Activated effector memory CD4-positive, alpha-beta T cell treated with Interleukin-2 at 50 U/mL for 16 hours (primary cell): Measurements from ENCODE around the gene SLC43A2.
"Not testable (repeated sequence)": the region's sequence is repeated elsewhere in the genome, so short reads cannot be mapped to it uniquely, and the experiment has no call there.

Experiments
- DNase-seq: peaks from one replicate; pipeline ENCODE4 v3.0.0-alpha.2; 2020

The SLC43A2 gene

DNA sequence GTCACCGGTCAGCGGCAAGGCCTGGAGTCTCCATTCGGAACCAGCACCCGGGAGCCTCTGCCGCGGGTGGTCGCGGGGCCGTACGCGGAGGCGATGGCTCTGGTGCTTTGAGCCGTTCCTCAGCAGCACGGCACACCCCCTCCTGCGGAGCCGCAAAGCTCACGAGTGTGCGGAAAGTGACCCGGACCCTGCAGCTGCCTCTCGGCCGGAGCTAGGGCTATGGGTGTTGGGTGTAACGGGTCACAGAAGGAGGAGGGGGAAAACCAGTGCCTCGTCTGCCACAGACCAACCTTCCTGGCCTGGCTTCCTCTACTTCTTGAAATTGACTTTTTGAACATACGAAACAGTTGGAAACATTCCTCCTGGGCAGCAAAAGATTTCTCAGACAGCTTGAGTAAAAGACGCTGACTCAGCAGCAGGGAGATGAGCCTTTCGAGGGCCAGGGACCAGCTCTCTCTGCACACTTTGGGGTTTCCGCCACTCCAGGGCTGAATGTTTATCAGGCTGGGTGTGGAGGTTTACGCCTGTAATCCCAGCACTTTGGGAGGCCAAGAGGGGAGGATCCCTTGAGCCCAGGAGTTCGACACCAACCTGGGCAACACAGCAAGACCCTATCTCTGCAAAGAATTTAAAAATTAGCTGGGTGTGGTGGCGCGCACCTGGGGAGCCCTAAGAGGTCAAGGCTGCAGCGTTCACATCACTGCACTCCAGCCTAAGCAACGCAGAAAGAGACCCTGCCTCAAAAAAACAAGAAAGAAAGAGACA is 39.6 kb downstream of the SLC43A2 start:
- DNase-seq: no peak

DNA sequence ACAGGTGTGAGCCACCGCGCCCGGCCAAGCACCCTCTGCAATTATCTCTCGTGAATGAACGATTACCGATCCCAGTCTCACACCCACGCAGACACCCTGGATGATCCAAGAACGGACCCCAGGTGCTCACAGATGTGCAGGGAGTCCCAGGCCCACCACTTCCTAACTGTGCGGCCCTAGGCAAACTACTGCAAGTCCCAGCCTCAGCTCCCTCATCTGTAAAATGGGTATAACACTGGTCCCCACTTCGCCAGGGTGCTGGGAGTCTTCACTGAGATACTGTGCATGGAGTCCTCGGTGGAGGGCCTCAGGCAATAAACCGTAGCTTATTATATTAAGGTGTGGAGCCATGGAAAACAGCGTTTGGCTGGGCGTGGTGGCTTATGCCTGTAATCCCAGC is 44.5 kb downstream of the SLC43A2 start:
- DNase-seq: no peak

DNA sequence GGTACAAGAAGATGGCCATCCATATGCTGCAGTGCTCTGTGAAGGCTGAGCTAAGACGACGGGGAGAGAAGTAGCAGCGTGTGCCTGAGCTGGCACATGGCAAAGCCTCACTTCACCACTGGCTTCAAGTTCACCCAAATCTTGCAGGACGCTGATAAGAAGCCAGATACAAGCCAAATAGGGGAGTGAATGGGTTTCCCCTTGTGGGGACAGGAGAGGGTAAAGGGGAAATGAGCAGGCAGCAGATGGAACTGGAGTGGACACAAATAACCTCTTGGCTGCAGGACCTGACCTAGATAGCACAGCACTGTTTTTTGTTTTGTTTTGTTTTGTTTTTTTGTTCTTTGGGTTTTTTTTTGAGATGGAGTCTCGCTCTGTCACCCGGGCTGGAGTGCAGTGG is 45.1 kb downstream of the SLC43A2 start:
- DNase-seq: no peak

DNA sequence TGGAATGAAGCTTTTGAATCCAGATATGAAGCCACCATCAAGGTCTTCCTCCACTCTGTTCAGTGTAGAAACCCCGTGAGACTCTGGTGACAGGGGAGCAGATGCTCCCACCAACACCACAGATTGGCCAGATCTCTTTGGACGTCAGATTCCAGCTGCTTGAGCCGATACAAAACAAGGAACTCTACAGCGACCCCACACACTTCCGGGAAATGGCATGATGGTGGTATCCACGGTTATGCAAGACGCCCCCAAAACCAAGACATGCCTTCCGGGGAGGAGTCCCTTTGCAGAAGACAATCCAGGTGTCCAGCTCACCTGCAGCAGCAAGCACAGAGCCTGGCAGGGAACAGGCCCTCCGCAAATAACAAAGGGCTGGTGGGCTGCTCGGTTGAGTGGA is 46.3 kb downstream of the SLC43A2 start:
- no peak for DNase-seq

DNA sequence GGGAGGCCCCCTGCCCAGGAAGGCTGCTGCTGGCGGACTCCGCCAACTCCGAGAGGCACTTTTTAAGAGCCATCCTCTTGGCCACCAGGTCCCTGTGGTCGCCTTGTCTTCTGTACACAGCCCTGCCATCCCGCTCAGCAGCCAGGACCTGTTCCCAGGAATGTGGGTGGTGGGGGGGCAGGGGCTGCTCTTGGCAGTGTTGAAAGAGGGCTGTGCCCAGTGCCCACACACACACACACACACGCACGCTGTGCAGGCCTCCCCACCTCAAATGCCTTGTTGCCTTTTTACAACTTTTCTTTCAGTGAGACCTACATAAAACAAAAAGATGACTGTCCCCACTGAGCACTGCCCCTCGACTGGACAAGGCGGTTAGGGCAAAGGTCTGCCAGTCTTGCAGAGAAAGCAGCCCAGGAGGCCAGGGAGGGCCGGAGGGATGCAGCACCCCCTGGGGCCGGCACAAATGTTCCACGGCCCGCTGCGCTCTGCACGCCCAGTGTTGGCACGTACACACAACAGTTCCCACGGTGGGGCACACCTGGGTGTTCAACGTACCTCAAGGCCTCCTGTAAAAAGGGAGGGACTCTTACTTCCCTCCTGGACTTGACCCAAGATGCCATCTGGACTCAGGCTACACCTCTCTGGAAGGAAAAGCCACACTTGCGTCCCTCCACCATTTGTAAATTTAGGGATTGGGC is 47.5 kb downstream of the SLC43A2 start:
- no peak for DNase-seq

- DNase-seq: no peak
These were observed 50.6 kb downstream of the SLC43A2 start for GRCh38 chr17:1578029-1578428.

GRCh38 chr17:1577583-1578013 is 51.0 kb downstream of the SLC43A2 start:
- DNase-seq: no peak

DNA sequence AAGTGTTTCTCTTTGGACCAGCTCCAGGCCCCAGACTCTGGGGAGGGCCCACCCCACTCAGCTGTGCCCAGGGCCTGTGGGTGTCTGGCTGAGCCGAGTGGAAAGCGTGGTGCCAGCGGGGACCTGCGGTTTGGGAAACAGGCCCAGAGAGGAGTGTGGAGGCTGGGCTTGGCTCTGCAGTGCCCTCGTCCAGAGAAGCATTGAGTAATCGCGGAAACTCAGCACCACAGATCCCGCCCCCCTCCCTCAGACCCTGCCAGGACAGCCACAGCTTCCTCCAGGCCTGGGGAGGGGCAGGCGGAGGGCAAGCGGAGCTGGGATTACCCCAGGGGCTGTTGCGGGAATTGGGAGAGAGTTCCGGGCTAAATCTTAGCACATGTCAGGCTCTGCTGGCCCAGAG is 51.5 kb downstream of the SLC43A2 start:
- DNase-seq: no peak

GRCh38 chr17:1576500-1576899 is 52.1 kb downstream of the SLC43A2 start:
- no peak for DNase-seq

GRCh38 chr17:1574697-1575471 is 53.8 kb downstream of the SLC43A2 start:
- DNase-seq: no peak

DNA sequence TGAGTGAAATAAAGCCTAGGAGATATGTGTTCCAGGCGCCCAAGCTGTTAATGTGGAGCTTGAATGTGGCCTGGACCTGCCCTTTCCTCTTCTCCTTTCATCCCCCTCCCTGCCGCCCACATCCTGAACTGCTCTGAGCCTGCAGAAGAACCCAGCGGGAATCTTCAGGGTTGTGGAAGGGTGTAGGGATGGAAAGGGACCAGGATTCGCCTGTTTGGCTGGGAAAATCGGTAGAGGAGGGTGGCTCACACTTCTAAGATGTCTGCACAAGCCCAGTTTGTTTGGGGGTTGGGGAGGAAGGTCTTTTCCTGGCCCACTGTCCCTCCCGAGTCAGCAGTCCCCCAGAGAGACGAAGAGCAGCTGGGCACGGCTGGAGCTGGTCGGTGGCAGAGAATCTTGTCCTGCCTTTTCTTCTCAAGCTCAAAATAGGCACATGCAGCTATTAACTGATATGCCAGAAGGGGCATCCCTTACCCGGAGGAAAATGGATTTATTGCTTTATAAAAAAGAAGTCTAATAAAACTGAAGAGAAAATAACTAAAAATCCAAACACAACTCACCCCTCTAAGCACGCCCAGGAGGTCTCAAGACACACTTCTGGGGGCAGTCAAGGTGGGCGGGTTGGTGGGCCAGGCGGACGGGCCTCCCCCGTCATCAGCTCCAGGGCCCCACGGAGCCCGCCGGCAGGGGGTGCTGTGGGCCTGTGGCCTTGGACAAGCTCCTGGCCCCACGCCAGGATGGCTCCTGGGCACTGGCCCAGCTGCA is 54.5 kb downstream of the SLC43A2 start:
- DNase-seq: peak; percentile 11

DNA sequence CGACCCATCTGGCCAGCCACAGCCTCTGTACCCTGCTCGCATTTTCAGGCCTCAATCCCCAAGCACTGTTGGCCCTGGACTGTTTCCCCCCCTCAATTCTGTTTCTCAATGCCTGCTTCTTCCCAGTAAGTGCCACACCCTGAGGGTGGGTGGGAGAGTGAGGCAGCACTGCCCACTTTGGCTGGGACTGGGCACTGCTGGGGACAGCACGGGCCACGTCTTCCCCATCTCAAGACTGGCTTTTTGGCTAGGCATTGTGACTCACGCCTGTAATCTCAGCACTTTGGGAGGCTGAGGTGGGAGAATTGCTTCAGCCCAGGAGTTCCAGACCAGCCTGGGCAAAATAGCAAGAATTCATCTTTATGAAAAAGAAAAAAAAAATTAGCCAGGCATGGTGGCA is 56.0 kb downstream of the SLC43A2 start:
- not testable (repeated sequence) for DNase-seq

DNA sequence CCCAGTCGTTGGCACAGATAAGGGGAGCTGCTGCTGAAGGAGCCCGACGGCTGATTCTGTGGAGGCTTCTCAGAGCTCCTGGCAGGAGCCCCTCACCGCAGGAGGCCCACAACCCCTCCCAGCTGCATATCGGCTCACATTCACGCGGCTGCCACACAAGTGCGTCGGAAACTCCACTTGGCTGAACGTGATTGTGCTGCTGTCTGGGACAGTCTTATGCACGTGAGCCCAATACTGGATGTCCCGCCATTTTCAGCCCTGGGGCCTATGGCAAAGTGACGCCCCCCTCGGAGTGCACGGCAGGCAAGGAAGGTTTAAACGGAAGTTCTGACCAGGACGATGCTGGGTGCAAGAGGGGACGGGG is 57.3 kb downstream of the SLC43A2 start:
- DNase-seq: no peak

DNA sequence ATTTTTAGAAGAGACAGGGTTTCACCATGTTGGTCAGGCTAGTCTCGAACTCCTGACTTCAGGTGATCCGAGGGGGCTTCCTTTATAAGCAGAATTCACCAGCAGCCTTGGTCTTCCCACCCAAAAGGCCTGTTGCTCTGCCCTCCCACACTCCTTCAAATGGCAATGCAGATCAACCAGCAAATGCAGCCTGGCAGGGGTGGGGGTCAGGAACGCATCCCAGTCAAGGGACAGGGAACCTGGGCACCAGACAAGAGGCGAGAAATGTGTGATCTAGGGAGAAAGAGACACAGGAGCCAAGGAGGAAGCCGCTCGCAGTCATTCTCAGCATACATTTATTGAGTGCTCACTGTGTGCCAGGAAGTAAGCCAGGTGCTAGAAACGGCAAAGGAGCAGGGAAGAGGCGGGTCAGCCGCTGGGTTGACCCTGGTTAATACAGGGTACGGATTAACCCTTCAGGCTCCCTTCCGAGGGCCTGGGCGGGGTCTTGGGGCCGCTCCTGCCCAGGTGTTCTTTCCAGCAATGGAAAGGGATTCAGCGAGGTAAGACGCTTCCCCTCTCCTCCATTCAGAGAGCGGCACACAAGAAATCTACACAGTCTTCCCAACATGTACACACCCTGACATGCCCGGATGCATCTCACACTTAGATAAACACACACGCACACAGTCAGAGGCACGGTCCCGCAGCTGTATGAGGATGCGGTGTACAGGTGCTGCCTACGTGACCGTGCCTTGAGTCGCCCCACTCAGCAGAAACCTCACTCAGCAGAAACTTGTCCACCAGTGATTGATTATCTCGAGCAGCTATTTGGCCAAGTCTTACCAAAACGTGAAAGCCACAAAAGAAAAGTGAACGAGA is 59.5 kb downstream of the SLC43A2 start:
- DNase-seq: no peak

DNA sequence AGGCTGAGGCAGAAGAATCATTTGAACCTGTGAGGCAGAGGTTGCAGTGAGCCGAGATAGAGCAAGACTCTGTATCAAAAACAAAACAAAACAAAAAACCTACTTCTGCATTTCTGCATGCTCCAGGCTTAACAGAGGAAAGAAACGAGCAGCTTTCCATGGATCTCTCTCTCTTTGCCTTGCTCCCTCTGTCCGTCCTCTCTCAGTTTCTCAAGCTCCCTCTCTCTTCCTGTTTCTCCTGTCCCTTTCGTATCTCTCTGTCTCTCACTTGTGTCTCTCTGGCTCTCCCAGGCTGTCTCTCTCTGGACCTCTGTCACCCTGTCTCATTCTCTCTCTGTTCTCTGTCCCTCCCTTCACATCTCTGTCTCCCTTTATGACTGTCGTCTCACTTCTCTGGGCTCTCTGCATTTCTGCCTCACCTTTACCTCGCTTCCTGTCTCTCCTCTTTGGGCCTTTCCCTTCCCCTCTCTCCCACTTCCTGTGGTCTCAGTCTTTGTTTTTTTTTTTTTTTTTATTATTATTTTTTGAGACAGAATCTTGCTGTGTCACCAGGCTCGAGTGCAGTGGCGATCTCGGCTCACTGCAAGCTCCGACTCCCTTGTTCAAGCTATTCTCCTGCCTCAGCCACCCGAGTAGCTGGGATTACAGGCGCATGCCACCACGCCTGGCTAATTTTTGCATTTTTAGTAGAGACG is 62.0 kb downstream of the SLC43A2 start:
- peak; percentile 7 for DNase-seq

- DNase-seq: no peak
These were observed 62.8 kb downstream of the SLC43A2 start for GRCh38 chr17:1565877-1566276.

GRCh38 chr17:1563786-1564613 is 64.6 kb downstream of the SLC43A2 start:
- DNase-seq: no peak

DNA sequence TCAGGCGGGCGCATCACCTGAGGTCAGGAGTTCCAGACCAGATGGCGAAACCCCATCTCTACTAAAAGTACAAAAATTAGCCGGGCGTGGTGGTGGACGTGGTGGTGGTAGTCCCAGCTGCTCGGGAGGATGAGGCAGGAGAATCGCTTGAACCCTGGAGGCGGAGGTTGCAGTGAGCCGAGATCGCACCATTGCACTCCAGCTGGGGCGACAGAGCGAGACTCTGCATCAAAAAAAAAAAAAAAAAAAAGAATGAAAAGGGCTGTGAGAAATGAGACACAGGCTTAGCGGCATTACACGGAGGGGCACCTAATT is 65.2 kb downstream of the SLC43A2 start:
- DNase-seq: not testable (repeated sequence)

GRCh38 chr17:1562176-1562643 is 66.4 kb downstream of the SLC43A2 start:
- no peak for DNase-seq

DNA sequence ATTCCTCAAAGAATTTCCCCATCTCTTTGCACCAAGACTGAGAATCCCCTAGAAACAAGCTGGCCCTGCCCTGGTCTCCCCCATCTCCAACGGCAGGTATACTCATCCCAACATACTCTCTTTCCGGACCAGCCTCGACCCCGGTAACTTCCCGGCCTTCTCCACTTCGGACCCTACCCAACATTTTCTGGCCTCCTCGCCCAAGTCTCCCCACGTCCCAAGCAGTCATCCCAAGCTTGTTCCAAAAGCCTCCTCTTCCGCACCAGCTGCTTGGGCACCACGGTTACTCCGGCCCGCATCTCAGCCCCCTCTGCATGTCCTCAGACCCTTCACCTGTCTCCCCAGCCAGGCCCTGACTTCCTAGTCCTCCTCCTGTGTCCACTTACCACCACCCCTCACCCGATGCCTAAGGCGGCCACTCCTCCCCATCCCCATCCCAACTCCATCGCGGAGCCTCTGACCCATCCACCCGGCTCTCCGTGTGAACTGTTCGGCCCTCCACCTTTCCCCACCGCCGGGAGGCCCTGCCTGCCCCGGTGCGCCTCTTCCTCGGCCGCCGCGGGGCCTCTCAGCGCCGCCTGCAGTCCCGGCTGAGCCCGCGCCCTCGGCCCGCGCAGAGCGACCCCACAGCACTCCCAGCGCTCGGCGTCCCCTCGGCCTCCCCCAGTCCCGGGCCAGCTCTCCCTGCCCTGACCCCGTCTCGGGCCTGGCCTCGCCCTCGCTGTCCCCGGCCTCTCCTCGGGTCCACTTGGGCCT is 67.0 kb downstream of the SLC43A2 start:
- DNase-seq: peak; percentile 12
